AG04449 (cell line): ENCODE data around the gene ADGRA3.

ENCODE experiments used
- CTCF ChIA-PET: fragments of 350-600 bp; formaldehyde crosslinking; extraction: SDS; loops from one replicate; lab custom pipeline; 2021; ENCODE audit warnings: antibody characterized with exemption; lab: Yijun Ruan, JAX
- POLR2A ChIA-PET: fragments of 400-600, 350-600 bp; formaldehyde crosslinking; extraction: SDS; loops from one replicate; lab custom pipeline; 2020; ENCODE audit warnings: antibody characterized with exemption, inconsistent platforms; lab: Yijun Ruan, JAX
- DNase-seq: peaks from one replicate; pipeline ENCODE4 v3.0.0-alpha.2; 2010; ENCODE audit warnings: low read depth, low spot score
- H3K4me3 ChIP-seq: 2 replicates; pipeline ENCODE4 v1.5.1; 2011; ENCODE audit warnings: low read depth, mild to moderate bottlenecking, control low read depth, low read length
- TF ChIP-seq, protein P1 (sequence below): IDR thresholded peaks from one replicate; pipeline ENCODE4 v1.5.1; 2011; ENCODE audit warnings: mild to moderate bottlenecking, moderate library complexity, low read length, control low read depth, inconsistent platforms; ENCODE audit not compliant: insufficient read depth; ENCODE audit errors: missing control alignments

The ADGRA3 gene

DNA sequence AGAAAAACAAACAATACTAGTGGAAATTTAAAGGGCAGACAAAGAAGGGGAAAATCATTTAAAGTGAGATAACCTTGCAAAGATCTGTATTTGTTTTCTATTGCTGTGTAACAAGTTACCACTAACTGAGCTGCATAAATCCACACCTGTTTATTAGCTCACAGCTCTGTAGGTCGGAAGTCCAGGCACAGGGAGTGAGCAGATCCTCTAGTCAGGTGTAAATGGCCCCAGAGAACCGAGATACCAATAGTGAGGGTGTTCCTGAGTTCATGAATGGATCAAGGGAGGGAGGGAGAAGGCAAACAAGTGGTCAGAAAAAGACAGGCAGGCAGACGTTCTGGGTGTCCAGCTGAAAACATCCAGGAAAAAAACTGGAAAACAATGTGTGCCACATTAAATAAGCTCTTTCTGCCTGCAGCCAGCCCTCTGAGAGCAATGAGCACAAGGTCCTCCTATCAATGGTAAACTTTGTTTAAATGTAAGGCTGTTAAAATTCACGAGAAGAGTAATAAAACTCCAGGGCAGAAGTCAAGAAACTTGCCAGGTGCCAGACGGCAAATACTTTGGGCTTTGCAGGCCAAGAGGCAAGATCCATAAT, 25.0 kb downstream of the ADGRA3 start:
- no peak for DNase-seq
- ChIA-PET CTCF (no interaction called here), POLR2A (no interaction called here)
- TF ChIP-seq, protein P1, sequence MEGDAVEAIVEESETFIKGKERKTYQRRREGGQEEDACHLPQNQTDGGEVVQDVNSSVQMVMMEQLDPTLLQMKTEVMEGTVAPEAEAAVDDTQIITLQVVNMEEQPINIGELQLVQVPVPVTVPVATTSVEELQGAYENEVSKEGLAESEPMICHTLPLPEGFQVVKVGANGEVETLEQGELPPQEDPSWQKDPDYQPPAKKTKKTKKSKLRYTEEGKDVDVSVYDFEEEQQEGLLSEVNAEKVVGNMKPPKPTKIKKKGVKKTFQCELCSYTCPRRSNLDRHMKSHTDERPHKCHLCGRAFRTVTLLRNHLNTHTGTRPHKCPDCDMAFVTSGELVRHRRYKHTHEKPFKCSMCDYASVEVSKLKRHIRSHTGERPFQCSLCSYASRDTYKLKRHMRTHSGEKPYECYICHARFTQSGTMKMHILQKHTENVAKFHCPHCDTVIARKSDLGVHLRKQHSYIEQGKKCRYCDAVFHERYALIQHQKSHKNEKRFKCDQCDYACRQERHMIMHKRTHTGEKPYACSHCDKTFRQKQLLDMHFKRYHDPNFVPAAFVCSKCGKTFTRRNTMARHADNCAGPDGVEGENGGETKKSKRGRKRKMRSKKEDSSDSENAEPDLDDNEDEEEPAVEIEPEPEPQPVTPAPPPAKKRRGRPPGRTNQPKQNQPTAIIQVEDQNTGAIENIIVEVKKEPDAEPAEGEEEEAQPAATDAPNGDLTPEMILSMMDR: no peak
- no peak overlapping the region for H3K4me3 ChIP-seq

- TF ChIP-seq, protein P1: no peak
- CTCF ChIA-PET: no interaction called here
- DNase-seq: no peak
- H3K4me3 ChIP-seq: no peak overlapping the region
- POLR2A ChIA-PET: no interaction called here
Measured at GRCh38 chr4:22488106-22488505, 27.8 kb downstream of the ADGRA3 start.

- H3K4me3 ChIP-seq: no peak overlapping the region
- TF ChIP-seq, protein P1: no peak
- ChIA-PET POLR2A (no interaction called here), CTCF (no interaction called here)
- no peak for DNase-seq
Measured at GRCh38 chr4:22487328-22487727, 28.5 kb downstream of the ADGRA3 start.

- TF ChIP-seq, protein P1: no peak
- ChIA-PET POLR2A (no interaction called here), CTCF (no interaction called here)
- no peak for DNase-seq
- no peak overlapping the region for H3K4me3 ChIP-seq
Measured at GRCh38 chr4:22486276-22486675, 29.6 kb downstream of the ADGRA3 start.

DNA sequence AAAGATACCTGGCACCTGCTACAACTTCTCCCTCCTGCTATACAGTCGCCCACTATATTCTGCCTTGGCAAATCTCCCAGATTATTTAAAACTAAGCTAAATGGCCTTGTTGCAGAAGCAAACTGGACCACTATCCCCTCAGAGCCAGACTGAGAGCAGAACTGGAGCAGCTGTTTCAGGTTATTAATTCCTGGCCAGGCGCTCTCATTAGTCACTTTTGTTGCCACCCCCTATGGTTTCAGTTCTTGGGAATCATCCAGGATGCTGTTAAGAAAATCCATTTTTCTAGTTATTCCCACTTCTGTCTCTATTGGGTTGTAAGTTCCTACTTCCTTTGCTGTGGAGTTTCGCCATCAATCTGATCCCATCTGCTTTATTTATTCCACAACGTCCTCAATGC, 30.1 kb downstream of the ADGRA3 start:
- TF ChIP-seq, protein P1: no peak
- no peak for DNase-seq
- H3K4me3 ChIP-seq: no peak overlapping the region
- CTCF ChIA-PET: no interaction called here
- POLR2A ChIA-PET: no interaction called here

GRCh38 chr4:22483551-22483981, 32.3 kb downstream of the ADGRA3 start:
- ChIA-PET POLR2A (no interaction called here), CTCF (interaction anchor here (1.1 kb wide), 1 partner anchor 696 kb away, joined by 3 read pairs; no protein-coding TSS in a partner anchor)
- DNase-seq: peak; percentile 41

More at GRCh38 chr4:22483551-22483981, 32.3 kb downstream of the ADGRA3 start:
- no peak overlapping the region for H3K4me3 ChIP-seq
- TF ChIP-seq, protein P1: no peak
